HCT116 (cell line): Measurements from ENCODE around the gene ZYX. TPM values are rescaled to one million over a fixed set of nuclear protein-coding genes. Genes with fewer than 3 reads are reported as not detected.
A peak's percentile ranks its signal among the peaks of the same experiment; 100 is the strongest.

Experiments
- ATAC-seq: fragments of 200-7000 bp; cut with Tn5 transposase; 2 replicates; pipeline ENCODE4 v1.9.1; 2020; ENCODE audit warnings: mild to moderate bottlenecking, moderate library complexity
- BruUV-seq: library from RNA; stranded (reverse); fragments of 400-500 nt; replicated peaks from 2 replicates; lab custom pipeline; 2021; lab: Mats Ljungman, UMichigan
- CTCF ChIA-PET: fragments of 300-600 bp; sonication (Branson Sonifier 250); formaldehyde crosslinking; loops from one replicate; lab custom pipeline; 2021; ENCODE audit warnings: antibody characterized with exemption; lab: Charles Lee
- POLR2A ChIA-PET: fragments of 300-600, 350-600 bp; sonication (Branson Sonifier 250); formaldehyde crosslinking; loops from one replicate; lab custom pipeline; 2021; ENCODE audit warnings: antibody characterized with exemption; lab: Charles Lee
- RAD21 ChIA-PET, 2 experiments: fragments of 300-600 bp; sonication (Branson Sonifier 250); formaldehyde crosslinking; loops; one replicate each; lab custom pipeline; 2023; ENCODE audit warnings: low total read pairs in 2 of 2; ENCODE audit not compliant: uncharacterized antibody in 2 of 2, unreplicated experiment in 2 of 2, low non-redundant PET in 1 of 2; lab: Charles Lee
- DNase-seq: peaks from one replicate; pipeline ENCODE4 v3.0.0-alpha.2; 2010; ENCODE audit warnings: low read depth, low spot score
- H2AFZ ChIP-seq: fragments of 200-600 bp; shearing (Covaris generic), sonication (generic); 2 replicates; pipeline ENCODE4 v1.6.1; 2017; ENCODE audit warnings: low read depth, mixed run types, mixed read lengths, antibody characterized with exemption, low read length; ENCODE audit not compliant: poor library complexity, severe bottlenecking
- H3K27ac ChIP-seq: 2 replicates; pipeline ENCODE4 v1.5.1; 2012; ENCODE audit warnings: low read depth, low read length
- H3K27me3 ChIP-seq: fragments of 200-600 bp; sonication (generic); 2 replicates; pipeline ENCODE4 v1.6.1; 2016; ENCODE audit warnings: mixed run types, low read length, mixed read lengths; ENCODE audit not compliant: insufficient read depth
- H3K36me3 ChIP-seq, 2 experiments: fragments of 200-500 bp in 1 of 2; fragments of 200-600 bp in 1 of 2; sonication (Bioruptor generic) in 1 of 2; sonication (generic) in 1 of 2; 2 replicates each; pipeline versions ENCODE4 v1.5.1 to v1.6.1; 2014 to 2016; ENCODE audit warnings: low read length in 2 of 2, inconsistent platforms in 1 of 2, mixed read lengths in 1 of 2, mixed run types in 1 of 2; ENCODE audit not compliant: insufficient read depth in 2 of 2, control insufficient read depth in 1 of 2
- H3K4me1 ChIP-seq, 2 experiments: fragments of 200-600 bp in 1 of 2; sonication (generic) in 1 of 2; 2 replicates each; pipeline versions ENCODE4 v1.5.1 to v1.6.1; 2012 to 2017; ENCODE audit warnings: low read length in 2 of 2, inconsistent platforms in 1 of 2, mild to moderate bottlenecking in 1 of 2, mixed read lengths in 1 of 2, mixed run types in 1 of 2, moderate library complexity in 1 of 2; ENCODE audit not compliant: insufficient read depth in 2 of 2, control insufficient read depth in 1 of 2
- H3K4me2 ChIP-seq: fragments of 200-600 bp; sonication (generic); 2 replicates; pipeline ENCODE4 v1.6.1; 2017; ENCODE audit warnings: mixed run types, low read length, mixed read lengths
- H3K4me3 ChIP-seq, 2 experiments: fragments of 200-600 bp in 1 of 2; sonication (generic) in 1 of 2; replicated peaks in 1 of 2; 2 replicates each; pipeline ENCODE4 v1.5.1; 2011 to 2016; ENCODE audit warnings: low read length in 2 of 2, control low read depth in 1 of 2, low read depth in 1 of 2, mild to moderate bottlenecking in 1 of 2, mixed read lengths in 1 of 2, mixed run types in 1 of 2
- H3K79me2 ChIP-seq: fragments of 200-600 bp; sonication (generic); 2 replicates; pipeline ENCODE4 v1.6.1; 2017; ENCODE audit warnings: mild to moderate bottlenecking, mixed run types, low read length, moderate library complexity, mixed read lengths; ENCODE audit not compliant: insufficient read depth
- H3K9ac ChIP-seq: fragments of 200-600 bp; sonication (generic); 2 replicates; pipeline ENCODE4 v1.6.1; 2016; ENCODE audit warnings: low read length, mixed read lengths
- H3K9me2 ChIP-seq: fragments of 200-600 bp; sonication (generic), shearing (Covaris generic); 2 replicates; pipeline ENCODE4 v1.6.1; 2017; ENCODE audit warnings: mixed run types, mild to moderate bottlenecking, moderate library complexity; ENCODE audit not compliant: insufficient read depth
- H3K9me3 ChIP-seq, 2 experiments: fragments of 200-500 bp in 1 of 2; fragments of 200-600 bp in 1 of 2; sonication (Bioruptor generic) in 1 of 2; sonication (generic) in 1 of 2; 2 replicates each; pipeline ENCODE4 v1.6.1; 2014 to 2017; ENCODE audit warnings: low read length in 2 of 2, mixed read lengths in 2 of 2, inconsistent platforms in 1 of 2, low read depth in 1 of 2, mild to moderate bottlenecking in 1 of 2, mixed run types in 1 of 2, moderate library complexity in 1 of 2; ENCODE audit not compliant: control insufficient read depth in 1 of 2, insufficient read depth in 1 of 2
- H4K20me1 ChIP-seq: fragments of 200-600 bp; sonication (generic), shearing (Covaris generic); 2 replicates; pipeline ENCODE4 v1.6.1; 2017; ENCODE audit warnings: mixed run types, mild to moderate bottlenecking, moderate library complexity; ENCODE audit not compliant: insufficient read depth
- CBX3 ChIP-seq: IDR thresholded peaks from 2 replicates; pipeline ENCODE4 v1.6.1; 2012; ENCODE audit warnings: low read depth
- EZH2phosphoT487 ChIP-seq: fragments of 200-600 bp; IDR thresholded peaks from 2 replicates; pipeline ENCODE4 v1.6.1; 2018; ENCODE audit warnings: antibody characterized with exemption, borderline replicate concordance
- FOSL1 ChIP-seq: IDR thresholded peaks from 2 replicates; pipeline ENCODE4 v1.6.1; 2012; ENCODE audit warnings: low read depth
- JUND ChIP-seq: IDR thresholded peaks from 2 replicates; pipeline ENCODE4 v1.6.1; 2012
- MAX ChIP-seq: IDR thresholded peaks from 2 replicates; pipeline ENCODE4 v1.6.1; 2012
- POLR2AphosphoS5 ChIP-seq: IDR thresholded peaks from 2 replicates; pipeline ENCODE4 v1.6.1; 2011; ENCODE audit warnings: mild to moderate bottlenecking, low read depth, low read length, moderate library complexity
- SIN3A ChIP-seq: IDR thresholded peaks from 2 replicates; pipeline ENCODE4 v1.6.1; 2012; ENCODE audit warnings: low read depth
- SP1 ChIP-seq: IDR thresholded peaks from 2 replicates; pipeline ENCODE4 v1.6.1; 2012; ENCODE audit warnings: low read depth
- TCF7L2 ChIP-seq: IDR thresholded peaks from 2 replicates; pipeline ENCODE4 v1.7.0; 2011; ENCODE audit warnings: borderline replicate concordance, inconsistent platforms; ENCODE audit not compliant: insufficient read depth, insufficient read length; ENCODE audit errors: extremely low read depth
- YY1 ChIP-seq: IDR thresholded peaks from 2 replicates; pipeline ENCODE4 v1.6.1; 2011; ENCODE audit warnings: low read length, low read depth, moderate library complexity, mild to moderate bottlenecking; ENCODE audit not compliant: insufficient replicate concordance; ENCODE audit errors: extremely low read depth
- ZBTB33 ChIP-seq: IDR thresholded peaks from 2 replicates; pipeline ENCODE4 v1.6.1; 2011; ENCODE audit warnings: mild to moderate bottlenecking, low read length, moderate library complexity; ENCODE audit not compliant: insufficient replicate concordance; ENCODE audit errors: extremely low read depth
- ZFX ChIP-seq: fragments of 450-650 bp; IDR thresholded peaks from 2 replicates; pipeline ENCODE4 v1.6.1; 2017
- ZNF274 ChIP-seq: fragments of 200-500 bp; sonication (Bioruptor generic); IDR thresholded peaks from 2 replicates; pipeline ENCODE4 v1.6.1; 2014; ENCODE audit warnings: mild to moderate bottlenecking, low read depth, low read length, inconsistent platforms
- intact Hi-C: fragments of 100-400 bp; cut with micrococcal nuclease; formaldehyde crosslinking; loops from 2 replicates; pipeline ENCODE4 v1.10.0; 2022
- total RNA-seq: library from RNA; stranded (reverse); gene quantifications from one replicate; pipeline ENCODE4 v1.2.1, GENCODE V29; 2021; ENCODE audit not compliant: unreplicated experiment

ZYX gene
- total RNA-seq, 1 experiment from 2014 or later = 144 TPM

- peak; percentile 61 for DNase-seq
- CTCF ChIA-PET = interaction anchor here (1.0 kb wide), 1 partner anchor 12 kb away, joined by 5 read pairs; no protein-coding TSS in a partner anchor
Measured at GRCh38 chr7:143367972-143368371, 13.2 kb upstream of the ZYX start.

More at GRCh38 chr7:143367972-143368371, 13.2 kb upstream of the ZYX start:
- Histone ChIP-seq H3K79me2 (no peaks in the 10 kb centered on the region), H2AFZ (peak overlapping the region; percentile 75), H3K4me2 (peak overlapping the region; percentile 59), H3K9ac (no peak overlapping the region), H3K36me3 (no peaks in the 10 kb centered on the region), H3K27ac (peak overlapping the region; percentile 7), H3K9me2 (no peaks in the 10 kb centered on the region), H3K4me1 (peaks cover 11 to 43% of the 10 kb centered on the region in 2 experiments), H3K9me3 (no peaks in the 10 kb centered on the region)
- peak; percentile 87 for ATAC-seq
- TF ChIP-seq ZFX (no peak), TCF7L2 (no peak), ZBTB33 (no peak), EZH2phosphoT487 (no peak), CBX3 (peak; percentile 79; the same call in 1 of the 2 replicates), FOSL1 (peak; percentile 52), ZNF274 (no peak), JUND (peak; percentile 65), SP1 (peak; percentile 65), SIN3A (no peak), YY1 (peak; percentile 45), POLR2AphosphoS5 (peak; percentile 58), MAX (peak; percentile 69)
- TF ChIP-seq, all 23 proteins: peak for 7
- no peak overlapping the region for H3K4me3 ChIP-seq
- intact Hi-C loops = no loop called here
- ChIA-PET RAD21 (no interaction called here), POLR2A (interaction anchor here (0.9 kb wide), 1 partner anchor 14 kb away, joined by 3 read pairs; no protein-coding TSS in a partner anchor)
- no peaks in the 10 kb centered on the region for H4K20me1 ChIP-seq
- H3K27me3 ChIP-seq = no peaks in the 10 kb centered on the region
- no TSS peak for BruUV-seq
